Smooth muscle cell of the coronary artery (primary cell): ENCODE measurements around the gene OSBPL8. TPM values are rescaled to one million over a fixed set of nuclear protein-coding genes. Genes with fewer than 3 reads are reported as not detected.

Source experiments
- total RNA-seq: library from RNA; depleted of rRNA; stranded (reverse); fragments of >200 nt; gene quantifications from 2 replicates; pipeline ENCODE4 v1.2.3, GENCODE V29; 2014; ENCODE audit warnings: low replicate concordance

The OSBPL8 gene
- 53.7 and 227 TPM in 2 replicates for total RNA-seq

GRCh38 chr12:76559400-76560085, at the start of gene OSBPL8:
TSS of gene OSBPL8 (minus strand) at chr12:76559771. CDS start at chr12:76487551, 72,220 bp downstream.

DNA sequence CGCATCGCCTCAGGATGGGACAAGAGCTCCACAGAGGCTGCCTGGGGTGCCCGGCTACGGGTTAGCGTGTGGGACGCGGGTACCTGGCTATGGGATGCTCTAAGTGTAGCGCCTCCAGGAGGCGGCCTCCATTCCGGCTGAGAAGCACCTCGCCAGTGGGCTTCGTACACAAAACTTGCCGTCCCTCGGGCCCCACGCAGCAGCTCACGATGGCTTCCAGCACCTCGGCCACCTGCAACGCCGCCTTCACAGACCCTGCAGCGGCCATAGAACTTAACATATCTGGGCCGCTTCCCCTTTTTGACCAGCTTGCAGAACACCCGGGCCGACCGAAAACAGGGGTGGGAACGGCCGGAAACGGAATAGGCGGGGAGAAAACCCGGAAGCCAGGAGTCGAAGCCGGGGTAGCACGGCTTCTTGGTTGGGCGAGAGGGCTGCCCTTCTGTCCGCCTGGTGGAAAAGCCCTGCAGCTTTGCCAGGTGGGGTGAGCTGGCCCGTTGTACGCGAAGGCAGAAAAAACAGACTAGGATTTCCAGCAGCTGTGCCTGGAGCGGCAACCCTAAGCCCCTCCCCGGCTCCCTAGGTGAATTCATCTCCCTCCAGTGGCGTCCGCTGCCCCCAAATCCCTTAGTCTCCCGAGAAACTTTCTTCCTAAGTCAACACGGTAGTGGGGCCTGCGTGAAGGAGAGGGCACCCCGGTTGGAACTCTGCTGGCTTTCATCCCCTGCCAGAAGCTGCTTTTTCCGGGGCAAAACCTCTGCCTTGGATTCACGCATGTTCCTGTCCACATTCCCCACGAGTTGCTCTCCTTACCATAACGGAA, 211.3 kb downstream of the OSBPL8 start, which contains the start of gene BBS10:
TSS of gene BBS10 (minus strand) at position 337 of the 823 bp plus-strand sequence. CDS start at position 280, 57 bp downstream.

Other genes starting within 250 kb of the OSBPL8 start
- gene BBS10, start 211.4 kb downstream of the OSBPL8 start, total RNA-seq, result 7.4 and 11.9 TPM in 2 replicates
- 41.3 and 106 TPM in 2 replicates for gene ZDHHC17, start 204.3 kb upstream of the OSBPL8 start, total RNA-seq